ENCODE results near the gene ARHGAP29.

The ARHGAP29 gene

GRCh38 chr1:94255476-94255875 lies 18.1 kb upstream of the ARHGAP29 start:
- no peak overlapping the region for H3K4me3 ChIP-seq (ENCODE audit: low read depth, low read length)
- TF ChIP-seq, protein P1, sequence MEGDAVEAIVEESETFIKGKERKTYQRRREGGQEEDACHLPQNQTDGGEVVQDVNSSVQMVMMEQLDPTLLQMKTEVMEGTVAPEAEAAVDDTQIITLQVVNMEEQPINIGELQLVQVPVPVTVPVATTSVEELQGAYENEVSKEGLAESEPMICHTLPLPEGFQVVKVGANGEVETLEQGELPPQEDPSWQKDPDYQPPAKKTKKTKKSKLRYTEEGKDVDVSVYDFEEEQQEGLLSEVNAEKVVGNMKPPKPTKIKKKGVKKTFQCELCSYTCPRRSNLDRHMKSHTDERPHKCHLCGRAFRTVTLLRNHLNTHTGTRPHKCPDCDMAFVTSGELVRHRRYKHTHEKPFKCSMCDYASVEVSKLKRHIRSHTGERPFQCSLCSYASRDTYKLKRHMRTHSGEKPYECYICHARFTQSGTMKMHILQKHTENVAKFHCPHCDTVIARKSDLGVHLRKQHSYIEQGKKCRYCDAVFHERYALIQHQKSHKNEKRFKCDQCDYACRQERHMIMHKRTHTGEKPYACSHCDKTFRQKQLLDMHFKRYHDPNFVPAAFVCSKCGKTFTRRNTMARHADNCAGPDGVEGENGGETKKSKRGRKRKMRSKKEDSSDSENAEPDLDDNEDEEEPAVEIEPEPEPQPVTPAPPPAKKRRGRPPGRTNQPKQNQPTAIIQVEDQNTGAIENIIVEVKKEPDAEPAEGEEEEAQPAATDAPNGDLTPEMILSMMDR (conservative IDR thresholded peaks at IDR 0.05; ENCODE audit: low read depth, low read length) = no peak
- no peak for DNase-seq (ENCODE audit: low read depth)

DNA sequence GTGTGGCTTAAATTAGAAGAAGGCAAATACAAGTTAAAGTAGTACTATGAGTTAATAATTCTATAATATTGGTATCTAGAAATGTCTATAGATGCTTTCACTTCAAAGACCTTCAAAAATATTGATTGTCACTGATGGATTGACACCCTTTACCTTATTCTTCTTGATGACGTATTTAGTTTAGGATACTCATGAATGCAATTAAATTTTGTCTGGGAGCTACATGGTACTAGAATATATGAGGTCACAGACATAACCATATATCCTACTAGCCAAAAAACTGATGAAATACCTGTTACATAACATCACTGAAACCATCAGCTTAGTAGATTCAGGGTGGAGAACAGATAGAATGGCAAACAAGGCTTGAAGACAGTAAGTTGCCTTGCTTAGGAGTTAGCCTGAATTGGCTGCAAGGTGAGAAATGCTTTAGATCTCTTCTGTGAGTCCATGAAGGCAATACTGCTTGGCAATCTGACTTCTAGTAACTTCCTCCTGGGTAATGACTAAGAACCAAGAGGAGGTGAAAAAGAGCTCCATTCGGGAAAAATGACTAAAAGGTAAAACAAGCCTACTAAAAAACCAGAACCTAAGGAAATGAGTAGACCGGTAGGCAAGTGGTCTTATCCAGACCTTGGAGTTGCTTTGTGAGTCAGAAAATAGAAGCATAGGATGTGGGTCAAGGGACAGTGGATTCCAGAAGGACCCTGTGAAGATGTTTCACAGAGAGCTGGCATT lies 16.9 kb upstream of the ARHGAP29 start:
- DNase-seq (ENCODE audit: low read depth) = no peak
- TF ChIP-seq, protein P1 (conservative IDR thresholded peaks at IDR 0.05; ENCODE audit: low read depth, low read length) = no peak
- no peak overlapping the region for H3K4me3 ChIP-seq (ENCODE audit: low read depth, low read length)

DNA sequence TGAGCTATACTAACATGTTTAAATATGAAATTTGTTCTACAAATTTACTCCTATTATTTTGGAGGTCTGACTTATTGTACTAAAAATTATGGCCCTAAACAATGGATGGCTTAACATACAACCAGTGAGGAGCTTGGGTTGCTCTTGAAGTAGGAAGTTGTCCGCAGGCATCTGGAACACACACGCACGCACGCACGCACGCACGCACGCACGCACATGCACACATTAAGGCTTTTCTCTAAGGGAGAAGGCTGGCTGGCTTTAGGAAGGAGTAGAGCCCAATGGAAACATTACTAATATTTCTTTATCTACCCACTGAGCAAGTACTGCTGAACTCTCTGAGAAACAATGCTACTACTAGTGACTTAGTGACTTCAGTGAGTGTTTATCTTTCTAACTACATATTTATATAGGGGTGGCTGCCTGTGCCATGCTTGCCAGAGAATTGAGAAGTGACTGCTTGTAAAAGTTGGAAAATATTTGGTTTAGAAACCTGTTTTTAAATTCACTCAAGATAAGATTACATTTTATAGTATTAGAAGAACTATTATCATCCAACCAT lies 16.2 kb upstream of the ARHGAP29 start:
- no peak overlapping the region for H3K4me3 ChIP-seq (ENCODE audit: low read depth, low read length)
- TF ChIP-seq, protein P1 (conservative IDR thresholded peaks at IDR 0.05; ENCODE audit: low read depth, low read length) = no peak
- DNase-seq (ENCODE audit: low read depth) = no peak

DNA sequence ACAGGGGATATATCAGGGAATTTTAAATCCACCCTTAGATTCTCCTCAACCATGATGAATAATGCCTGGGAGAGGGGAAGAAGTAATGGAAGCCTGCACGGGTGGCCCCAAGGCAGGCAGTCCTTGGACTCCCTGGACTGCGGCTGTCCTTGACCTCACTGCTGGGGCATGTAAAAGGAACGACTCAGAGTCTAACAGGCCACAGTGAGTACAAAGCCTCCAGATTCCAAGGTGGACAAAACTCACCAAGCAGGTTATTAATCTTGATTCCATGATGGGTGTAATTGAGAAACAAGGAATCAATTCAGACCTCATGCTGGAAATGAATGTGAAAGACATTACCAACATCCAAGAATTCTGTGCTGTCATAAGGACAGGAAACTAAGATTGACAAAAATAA lies 13.0 kb upstream of the ARHGAP29 start:
- DNase-seq (ENCODE audit: low read depth) = no peak
- TF ChIP-seq, protein P1 (conservative IDR thresholded peaks at IDR 0.05; ENCODE audit: low read depth, low read length) = no peak
- H3K4me3 ChIP-seq (ENCODE audit: low read depth, low read length) = no peak overlapping the region

DNA sequence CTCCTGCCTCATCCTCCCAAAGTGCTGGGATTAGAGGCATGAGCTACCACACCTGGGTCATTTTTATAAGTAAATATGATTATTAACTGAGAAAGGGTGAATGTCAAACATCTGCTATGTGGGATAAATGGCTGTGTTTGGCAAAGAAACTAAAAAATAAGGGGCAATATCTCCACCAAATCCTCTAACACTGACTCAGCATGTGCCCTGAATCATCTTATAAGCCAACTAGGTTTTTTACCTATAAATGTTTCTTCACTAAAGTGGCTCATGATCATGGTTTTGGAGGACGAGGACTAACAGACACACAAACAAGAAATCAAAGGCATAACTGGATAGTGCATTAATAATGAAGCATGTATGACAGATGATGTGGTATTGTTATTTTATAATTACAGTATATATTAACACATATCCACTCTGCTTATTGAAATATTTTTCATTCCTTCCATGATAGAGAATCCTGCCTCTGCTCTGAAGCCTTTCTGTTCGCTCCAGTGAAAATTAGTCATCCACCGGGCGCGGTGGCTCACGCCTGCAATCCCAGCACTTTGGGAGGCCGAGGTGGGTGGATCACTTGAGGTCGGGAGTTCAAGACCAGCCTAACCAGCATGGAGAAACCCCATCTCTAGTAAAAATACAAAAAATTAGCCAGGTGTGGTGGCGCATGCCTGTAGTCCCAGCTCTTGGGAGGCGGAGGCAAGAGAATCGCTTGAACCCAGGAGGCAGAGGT lies 11.7 kb upstream of the ARHGAP29 start:
- H3K4me3 ChIP-seq (ENCODE audit: low read depth, low read length) = no peak overlapping the region
- no peak for DNase-seq (ENCODE audit: low read depth)
- TF ChIP-seq, protein P1 (conservative IDR thresholded peaks at IDR 0.05; ENCODE audit: low read depth, low read length) = no peak

DNA sequence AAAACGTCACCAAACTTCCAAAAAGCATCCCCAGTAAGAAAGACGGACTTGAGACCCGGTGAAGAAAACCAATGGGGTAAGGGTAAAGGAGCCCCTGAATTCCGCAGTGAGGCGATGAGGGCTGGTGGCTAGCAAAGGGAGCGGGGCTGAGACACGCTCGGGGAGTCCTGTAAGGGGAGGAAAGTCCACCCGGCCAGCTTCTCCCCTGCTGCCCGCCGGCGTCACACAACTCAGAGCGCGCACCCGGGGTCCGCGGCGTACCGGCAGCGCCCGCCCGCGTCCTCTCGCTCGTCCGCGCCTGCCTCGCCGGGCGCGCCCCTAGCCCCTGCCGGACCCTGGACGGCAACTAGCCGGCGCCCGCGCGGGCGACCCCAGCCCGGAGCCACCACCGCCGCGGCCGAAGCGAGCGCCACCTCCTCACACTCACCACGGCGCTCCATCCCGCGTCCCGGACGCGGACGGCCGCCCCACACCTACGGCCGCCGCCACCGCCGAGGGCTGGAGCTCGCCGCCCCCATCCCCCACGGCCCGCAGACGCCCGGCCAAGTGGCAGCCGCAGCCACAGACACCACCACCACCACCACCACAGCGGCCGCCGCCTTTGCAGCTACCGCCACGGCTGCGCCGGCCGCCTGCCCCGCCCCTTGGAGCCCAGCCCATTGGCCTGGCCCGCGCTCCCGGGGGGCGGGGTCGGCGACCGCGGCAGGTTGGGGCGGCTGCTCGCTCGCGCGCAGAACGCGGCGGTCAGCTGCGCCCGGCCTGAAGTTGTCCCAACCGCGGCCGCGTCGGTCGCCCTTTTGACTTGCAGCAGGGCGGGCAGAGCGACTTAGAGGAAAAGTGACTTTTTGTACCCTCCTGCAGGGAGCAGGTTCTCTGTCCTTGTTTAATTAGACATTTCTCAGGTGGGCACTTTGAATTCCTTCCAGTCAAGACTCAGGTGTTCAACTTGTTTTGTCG lies 10.0 kb upstream of the ARHGAP29 start:
- peak overlapping the region; percentile 83 for H3K4me3 ChIP-seq (ENCODE audit: low read depth, low read length)
- DNase-seq (ENCODE audit: low read depth) = peak; percentile 59
- TF ChIP-seq, protein P1 (conservative IDR thresholded peaks at IDR 0.05; ENCODE audit: low read depth, low read length) = no peak

Measured in choroid plexus epithelial cell (primary cell).